ENCODE results near the gene ZNF460. TPM values are rescaled to one million over a fixed set of nuclear protein-coding genes. Genes with fewer than 3 reads are reported as not detected.

Gene ZNF460
- total RNA-seq, 1 experiment from 2014 or later = 65.9 TPM

DNA sequence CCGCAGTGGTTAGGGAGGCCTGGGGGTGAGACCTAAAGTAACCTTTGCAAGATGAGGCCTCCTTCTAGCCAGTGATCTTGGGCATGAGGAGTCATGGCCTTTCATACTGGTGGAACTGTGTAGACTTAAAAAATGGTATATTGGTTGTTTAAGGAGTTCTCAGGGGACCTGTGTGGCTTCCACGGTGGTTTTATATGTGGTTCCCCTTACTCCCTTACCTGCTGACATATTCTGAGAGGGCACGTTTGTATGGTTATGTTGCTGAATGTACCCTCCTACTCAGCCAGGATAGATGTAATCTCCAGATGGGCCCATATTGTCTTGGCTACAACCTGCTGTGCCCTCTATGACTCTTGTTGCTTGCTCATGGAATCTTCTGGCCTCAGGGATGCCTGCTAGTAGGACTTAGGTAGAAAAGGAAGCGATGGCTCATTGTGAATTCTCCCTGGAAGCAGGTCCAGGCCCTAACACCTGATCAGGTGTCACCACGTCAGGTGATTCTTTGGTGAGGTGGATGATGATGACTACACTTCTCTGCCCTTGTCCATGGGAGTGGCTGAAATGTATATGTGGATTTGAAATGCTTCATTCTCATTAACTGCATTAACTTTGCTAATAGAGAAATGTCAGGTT is 1.8 kb downstream of the ZNF460 start:
- no peak for DNase-seq
- Histone ChIP-seq H2BK120ac (ENCODE audit: low read depth, low read length, poor library complexity, severe bottlenecking) (no peak overlapping the region), H2BK12ac (ENCODE audit: insufficient read length, low read depth, low read length) (no peak overlapping the region), H4K8ac (replicated peaks; ENCODE audit: insufficient read length, low read depth, low read length) (no peak overlapping the region), H3K9me3 (ENCODE audit: control insufficient read depth, low read depth, low read length) (no peaks in the 10 kb centered on the region), H4K20me1 (ENCODE audit: control insufficient read depth, insufficient read depth, insufficient read length) (no peaks in the 10 kb centered on the region), H2BK5ac (ENCODE audit: insufficient read length, low read length) (no peak overlapping the region), H3K79me2 (ENCODE audit: insufficient read depth, low read length) (peaks cover 33% of the 10 kb centered on the region; the same call in 1 of the 2 replicates), H2AK5ac (ENCODE audit: insufficient read length, low read length) (no peak overlapping the region), H3K23me2 (ENCODE audit: insufficient read length, low read depth, low read length, poor library complexity, severe bottlenecking) (peaks cover 4% of the 10 kb centered on the region), H3K4me1 (ENCODE audit: insufficient read depth, low read length) (no peaks in the 10 kb centered on the region; the same call in 1 of the 2 replicates), H3K14ac (ENCODE audit: insufficient read depth, low read length) (no peak overlapping the region), H2BK15ac (ENCODE audit: low read depth, low read length) (no peak overlapping the region; the same call in 1 of the 2 replicates), H3T11ph (ENCODE audit: low read length) (no peak overlapping the region), H3K56ac (ENCODE audit: insufficient read length, low read depth, low read length) (no peak overlapping the region), H2BK20ac (ENCODE audit: low read depth, low read length, poor library complexity, severe bottlenecking) (no peak overlapping the region), H3K27me3 (ENCODE audit: insufficient read depth, low read length) (no peaks in the 10 kb centered on the region), H3K23ac (ENCODE audit: insufficient read length, low read depth, low read length) (no peak overlapping the region), H2AFZ (ENCODE audit: low read length) (no peak overlapping the region), H3K4ac (ENCODE audit: low read depth, low read length) (no peak overlapping the region), H3K27ac (ENCODE audit: insufficient read length, low read depth, low read length) (no peak overlapping the region), H3K79me1 (ENCODE audit: insufficient read depth, low read depth, low read length, poor library complexity, severe bottlenecking) (peaks cover 3% of the 10 kb centered on the region), H3K9ac (ENCODE audit: extremely low read depth, insufficient read length, low read length) (peak overlapping the region; percentile 47), H3K4me2 (ENCODE audit: insufficient read depth, insufficient read length, low read length) (peak overlapping the region; percentile 59), H4K91ac (ENCODE audit: insufficient read length, low read depth, low read length) (no peak overlapping the region), H4K5ac (ENCODE audit: insufficient read length, low read depth, low read length) (peak overlapping the region; percentile 47), H3K18ac (ENCODE audit: insufficient read length, low read depth, low read length) (no peak overlapping the region)
- TF ChIP-seq, protein P1, sequence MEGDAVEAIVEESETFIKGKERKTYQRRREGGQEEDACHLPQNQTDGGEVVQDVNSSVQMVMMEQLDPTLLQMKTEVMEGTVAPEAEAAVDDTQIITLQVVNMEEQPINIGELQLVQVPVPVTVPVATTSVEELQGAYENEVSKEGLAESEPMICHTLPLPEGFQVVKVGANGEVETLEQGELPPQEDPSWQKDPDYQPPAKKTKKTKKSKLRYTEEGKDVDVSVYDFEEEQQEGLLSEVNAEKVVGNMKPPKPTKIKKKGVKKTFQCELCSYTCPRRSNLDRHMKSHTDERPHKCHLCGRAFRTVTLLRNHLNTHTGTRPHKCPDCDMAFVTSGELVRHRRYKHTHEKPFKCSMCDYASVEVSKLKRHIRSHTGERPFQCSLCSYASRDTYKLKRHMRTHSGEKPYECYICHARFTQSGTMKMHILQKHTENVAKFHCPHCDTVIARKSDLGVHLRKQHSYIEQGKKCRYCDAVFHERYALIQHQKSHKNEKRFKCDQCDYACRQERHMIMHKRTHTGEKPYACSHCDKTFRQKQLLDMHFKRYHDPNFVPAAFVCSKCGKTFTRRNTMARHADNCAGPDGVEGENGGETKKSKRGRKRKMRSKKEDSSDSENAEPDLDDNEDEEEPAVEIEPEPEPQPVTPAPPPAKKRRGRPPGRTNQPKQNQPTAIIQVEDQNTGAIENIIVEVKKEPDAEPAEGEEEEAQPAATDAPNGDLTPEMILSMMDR (conservative IDR thresholded peaks at IDR 0.05) = no peak
- Mint-ChIP-seq H3K4me1 (peaks cover 14 to 16% of the 10 kb centered on the region in 2 experiments), H3K27ac (peak overlapping the region in 2 of 3 experiments; percentile 7 to 27; a peak in 1 of 7 replicates), H3K36me3 (ENCODE audit: insufficient read depth in 1 of 3, low read depth in 3 of 3) (peaks cover 34 to 49% (median 39%) of the 10 kb centered on the region in 3 experiments), H3K27me3 (ENCODE audit: low read depth) (no peaks in the 10 kb centered on the region), H3K9me3 (peaks cover 2 to 3% of the 10 kb centered on the region in 2 experiments; a peak in 2 of 5 replicates), H3K4me3 (no peak overlapping the region; a peak in 1 of 5 replicates)
- no CpG with 5 or more reads among the region's 5 CpGs for WGBS (ENCODE audit: extremely low coverage, insufficient read length, low lambda C conversion rate)
